HG02870 (cell line): Measurements from ENCODE around the gene ZNF106.

ENCODE experiments used
- ATAC-seq: cut with Tn5 transposase; IDR thresholded peaks from one replicate; pipeline ENCODE4 v1.9.1; 2021; ENCODE audit warnings: mild to moderate bottlenecking, moderate library complexity; ENCODE audit not compliant: unreplicated experiment

ZNF106 gene

GRCh38 chr15:42482701-42483100 lies 8.2 kb downstream of the ZNF106 start:
- no peak for ATAC-seq

GRCh38 chr15:42474827-42475226 lies 16.1 kb downstream of the ZNF106 start:
- ATAC-seq = no peak

GRCh38 chr15:42471002-42471401 lies 19.9 kb downstream of the ZNF106 start:
- ATAC-seq = no peak

- no peak for ATAC-seq
Measured at GRCh38 chr15:42465520-42466259, 25.3 kb downstream of the ZNF106 start.

- ATAC-seq = no peak
Measured at GRCh38 chr15:42461261-42461660, 29.7 kb downstream of the ZNF106 start.

GRCh38 chr15:42457445-42458442 lies 33.2 kb downstream of the ZNF106 start:
- no peak for ATAC-seq

GRCh38 chr15:42456971-42457370 lies 34.0 kb downstream of the ZNF106 start:
- ATAC-seq = no peak

DNA sequence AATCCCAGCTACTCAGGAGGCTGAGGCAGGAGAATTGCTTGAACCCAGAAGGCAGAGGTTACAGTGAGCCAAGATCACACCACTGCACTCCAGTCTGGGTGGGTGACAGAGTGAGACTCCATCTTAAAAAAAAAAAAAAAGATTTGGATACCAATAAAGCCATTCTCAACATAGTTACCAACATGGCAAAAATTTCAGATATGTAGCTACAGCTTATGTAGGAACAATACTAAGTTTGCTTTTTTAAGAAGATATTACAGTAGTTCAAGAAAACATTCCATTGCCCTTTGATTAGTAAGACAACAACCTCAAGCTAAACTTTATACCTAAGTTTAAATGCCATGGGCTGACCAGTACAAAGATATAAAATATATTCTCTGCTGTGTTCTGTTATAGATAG lies 34.4 kb downstream of the ZNF106 start:
- ATAC-seq = no peak

DNA sequence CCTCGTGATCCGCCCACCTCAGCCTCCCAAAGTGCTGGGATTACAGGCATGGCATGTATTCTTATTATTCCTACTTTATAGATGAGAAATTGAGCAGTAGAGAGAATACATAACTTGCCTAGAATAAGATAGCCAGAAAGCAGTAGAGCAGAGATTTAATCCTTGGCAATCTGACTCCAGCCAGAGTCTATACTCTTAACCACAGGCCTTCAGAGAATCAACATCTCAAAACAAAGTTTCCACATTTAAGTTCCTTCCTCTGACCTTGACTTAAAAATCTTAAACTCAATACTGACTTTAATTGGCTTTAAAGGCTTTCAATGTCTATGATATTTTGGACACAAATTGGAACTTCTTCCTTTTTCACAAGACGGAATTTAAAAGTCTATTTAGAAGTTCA lies 37.1 kb downstream of the ZNF106 start:
- ATAC-seq = no peak

GRCh38 chr15:42450425-42450790 lies 40.5 kb downstream of the ZNF106 start:
- ATAC-seq = no peak

DNA sequence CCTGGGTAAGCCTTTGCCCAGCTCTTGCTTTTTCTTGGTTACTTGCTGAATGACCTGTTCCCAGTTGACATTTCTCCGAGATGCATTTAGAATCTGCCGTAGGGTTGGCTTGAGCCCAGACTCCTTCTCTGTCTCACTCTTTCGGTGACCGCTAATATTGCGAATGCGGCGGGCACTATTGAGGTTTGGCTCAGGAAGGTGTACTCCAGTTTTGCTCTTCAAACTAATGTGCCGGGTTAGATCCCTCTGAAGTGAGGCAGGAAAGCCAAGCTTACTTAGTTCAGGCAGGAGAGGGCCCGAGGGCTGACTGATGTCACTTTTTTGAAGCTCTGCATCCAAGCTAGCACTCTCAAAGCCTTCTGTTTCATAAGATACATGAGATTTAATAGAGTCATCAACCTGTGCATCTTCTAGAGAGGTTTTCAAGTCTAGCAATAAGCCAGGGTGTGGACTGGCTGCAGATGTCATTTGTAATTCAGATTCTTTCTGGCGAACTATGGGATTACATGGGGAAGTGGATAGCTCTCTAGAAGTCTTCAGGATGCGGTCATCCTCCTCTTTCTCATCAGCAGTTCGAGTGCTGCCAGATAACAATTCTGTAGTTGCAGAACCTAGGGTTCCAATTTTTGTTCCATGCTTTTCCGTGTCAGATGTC lies 41.0 kb downstream of the ZNF106 start:
- ATAC-seq = no peak

DNA sequence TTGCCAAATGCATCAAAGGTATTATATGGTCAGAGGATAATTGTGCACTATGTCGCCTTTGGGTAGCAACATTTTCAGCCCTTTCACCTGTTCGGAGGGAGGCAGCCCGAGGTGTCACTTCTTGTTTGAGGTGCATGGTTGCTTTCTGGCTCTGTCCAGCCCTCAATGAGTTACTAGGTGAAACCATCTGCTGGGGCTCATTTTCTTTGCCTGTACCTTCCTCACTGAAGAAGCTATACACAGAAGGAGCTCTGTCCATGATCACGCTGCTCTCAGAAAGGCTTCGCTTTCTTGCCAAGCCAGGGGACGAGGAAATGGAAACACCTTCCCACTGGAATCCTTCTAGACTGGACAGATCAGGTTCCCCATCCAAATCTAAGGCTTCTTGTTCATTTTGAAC lies 42.7 kb downstream of the ZNF106 start:
- ATAC-seq = no peak

- ATAC-seq = no peak
Measured at GRCh38 chr15:42447599-42447998, 43.3 kb downstream of the ZNF106 start.

DNA sequence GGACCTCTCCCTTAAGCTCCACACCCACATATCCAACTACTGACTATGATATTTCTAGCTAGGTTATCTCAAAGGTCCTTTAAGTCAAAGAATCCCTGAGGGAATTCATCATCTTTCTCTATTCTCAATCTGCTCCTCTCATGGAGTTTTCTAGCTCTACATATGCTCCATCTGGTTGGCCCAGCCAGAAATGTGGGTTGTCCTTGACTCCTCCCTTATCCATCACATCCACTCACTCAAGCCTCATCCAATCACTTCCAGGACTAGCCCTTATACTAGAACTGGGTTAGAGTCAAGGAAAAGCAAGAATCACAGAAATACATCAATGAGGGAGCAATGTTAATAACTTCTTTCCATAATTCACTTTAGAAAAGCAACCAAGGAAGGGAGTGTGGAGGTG lies 45.4 kb downstream of the ZNF106 start:
- ATAC-seq = no peak

DNA sequence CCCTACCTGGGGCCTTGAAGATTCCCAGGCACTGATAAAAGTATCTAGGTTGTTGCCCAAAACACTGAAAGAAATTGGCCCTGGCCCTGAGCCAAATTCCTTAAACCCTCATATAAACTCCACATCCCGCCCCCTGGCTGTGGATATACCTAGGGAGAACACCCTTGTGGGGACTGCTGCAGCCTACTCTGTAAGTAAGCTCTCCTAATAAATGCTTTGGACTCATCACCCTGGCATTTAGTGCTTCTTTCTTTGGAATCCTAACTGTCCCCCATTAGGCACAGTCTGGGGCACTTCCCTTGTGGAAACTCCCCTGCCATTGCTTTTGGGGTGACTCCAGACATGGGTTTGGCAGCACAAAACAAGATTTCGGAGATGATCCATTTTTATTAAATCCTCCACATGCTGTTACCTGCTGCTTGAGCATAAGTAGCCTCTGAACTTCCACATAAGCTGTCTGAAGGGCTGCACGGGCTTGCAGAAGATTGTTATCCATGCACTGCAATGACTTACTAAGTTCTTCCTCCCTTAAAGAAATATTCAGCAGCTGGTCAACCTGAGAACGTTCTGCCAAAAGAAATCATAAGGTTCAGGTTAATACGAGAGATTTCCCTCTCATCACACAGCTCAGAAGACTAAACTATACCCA lies 46.4 kb downstream of the ZNF106 start:
- ATAC-seq = no peak

DNA sequence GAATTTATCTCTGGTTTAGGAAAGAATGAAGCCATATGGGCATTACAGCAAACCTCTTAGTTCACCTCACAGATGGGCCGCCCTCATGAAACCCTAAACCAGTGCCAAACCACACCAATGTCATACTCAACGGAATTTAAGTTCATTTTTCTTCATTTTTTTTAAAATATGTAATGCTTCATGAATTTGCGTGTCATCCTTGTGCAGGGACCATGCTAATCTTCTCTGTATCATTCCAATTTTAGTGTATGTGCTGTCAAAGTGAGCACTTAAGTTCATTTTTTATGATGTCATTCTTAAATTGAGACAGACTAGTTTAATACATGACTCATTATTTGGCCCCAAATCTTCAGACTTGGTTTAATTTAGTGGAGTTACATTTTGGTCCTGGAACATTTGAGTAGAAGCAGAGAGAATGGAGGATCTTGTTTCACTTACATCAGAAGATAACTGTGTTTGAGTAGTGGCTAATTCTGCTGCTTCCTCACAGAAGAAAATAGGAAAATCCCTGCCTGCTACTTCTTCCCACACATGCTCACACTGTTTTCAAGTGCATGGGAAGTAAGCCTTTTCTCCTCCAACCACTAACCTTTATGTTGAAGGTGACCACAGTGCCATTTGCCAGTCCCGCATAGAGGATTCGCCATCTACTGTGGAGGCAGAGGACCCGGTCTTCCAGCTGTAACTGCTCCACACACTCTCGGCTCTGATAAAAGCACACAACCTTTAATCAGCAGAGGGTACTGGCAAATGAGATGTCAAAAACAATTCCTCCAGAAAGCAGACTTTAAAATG lies 63.3 kb downstream of the ZNF106 start:
- ATAC-seq = no peak

GRCh38 chr15:42421376-42421775 lies 69.6 kb downstream of the ZNF106 start:
- no peak for ATAC-seq

GRCh38 chr15:42419369-42419768 lies 71.6 kb downstream of the ZNF106 start:
- no peak for ATAC-seq

DNA sequence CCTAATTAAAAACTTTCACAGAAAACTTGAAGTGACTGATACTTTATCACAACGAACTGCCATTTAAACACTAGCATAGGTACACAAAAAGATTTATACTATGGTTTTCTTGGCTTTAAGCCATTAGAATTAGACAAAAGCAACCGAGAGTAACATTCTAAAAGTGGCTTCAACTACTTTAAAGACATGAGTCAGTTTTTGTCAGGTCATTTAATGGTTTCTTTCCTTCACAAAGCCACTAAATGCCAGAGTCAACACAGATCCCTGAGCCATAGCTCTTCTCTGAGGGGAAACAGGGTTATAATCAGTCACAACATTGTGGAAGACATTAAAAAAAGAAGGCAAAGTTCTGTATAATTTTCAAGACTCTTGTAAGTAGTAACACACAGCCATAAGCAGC lies 77.0 kb downstream of the ZNF106 start:
- no peak for ATAC-seq

GRCh38 chr15:42411884-42412283 lies 79.1 kb downstream of the ZNF106 start:
- no peak for ATAC-seq
